Endothelial cell of umbilical vein (primary cell): ENCODE measurements around the gene CEP250. TPM values are rescaled to one million over a fixed set of nuclear protein-coding genes. Genes with fewer than 3 reads are reported as not detected.

Experiments
- BruUV-seq: library from RNA; stranded (reverse); fragments of 400-500 nt; replicated peaks from 2 replicates; lab custom pipeline; 2021; lab: Mats Ljungman, UMichigan
- CTCF ChIA-PET: fragments of 300-600, 350-600 bp; sonication (Branson Sonifier 250); formaldehyde crosslinking; loops from one replicate; lab custom pipeline; 2021; ENCODE audit warnings: antibody characterized with exemption, inconsistent platforms; lab: Charles Lee
- POLR2A ChIA-PET: fragments of 300-600, 350-600 bp; sonication (Branson Sonifier 250); formaldehyde crosslinking; loops from one replicate; lab custom pipeline; 2021; ENCODE audit warnings: antibody characterized with exemption, inconsistent platforms; lab: Charles Lee
- DNase-seq: peaks from one replicate; pipeline ENCODE4 v3.0.0-alpha.2; 2011; ENCODE audit warnings: low read depth, low spot score
- FAIRE-seq: peaks from 2 replicates; lab custom pipeline; 2011; peaks lifted over from hg19 to GRCh38; lab: Jason Lieb, UNC
- H2AFZ ChIP-seq: 2 replicates; pipeline ENCODE4 v1.6.0; 2012; ENCODE audit warnings: low read depth, low read length, control low read depth, inconsistent platforms
- H3K27ac ChIP-seq: 2 replicates; pipeline ENCODE4 v1.5.1; 2011; ENCODE audit warnings: low read depth, mild to moderate bottlenecking, control low read depth, low read length, moderate library complexity; ENCODE audit not compliant: insufficient read depth
- H3K27me3 ChIP-seq, 2 experiments: 2 replicates each; pipeline versions ENCODE4 v1.6.0 to v1.6.1; 2011; ENCODE audit warnings: low read length in 2 of 2, mixed read lengths in 1 of 2; ENCODE audit not compliant: control insufficient read depth in 2 of 2, insufficient read depth in 2 of 2
- H3K36me3 ChIP-seq, 2 experiments: 2 replicates in 1 of 2; 3 replicates in 1 of 2; pipeline ENCODE4 v1.5.1; 2011; ENCODE audit warnings: low read length in 2 of 2, mild to moderate bottlenecking in 1 of 2, moderate library complexity in 1 of 2; ENCODE audit not compliant: control insufficient read depth in 2 of 2, insufficient read depth in 2 of 2; ENCODE audit errors: extremely low read depth in 1 of 2
- H3K4me1 ChIP-seq: 3 replicates; pipeline ENCODE4 v1.5.1; 2011; ENCODE audit warnings: mild to moderate bottlenecking, low read length; ENCODE audit not compliant: control insufficient read depth, insufficient read depth; ENCODE audit errors: extremely low read depth
- H3K4me2 ChIP-seq: 2 replicates; pipeline ENCODE4 v1.6.1; 2011; ENCODE audit warnings: low read length, control low read depth, mixed read lengths; ENCODE audit not compliant: insufficient read depth
- H3K4me3 ChIP-seq, 3 experiments: fragments of 200-600 bp in 1 of 3; sonication (generic), shearing (Covaris generic) in 1 of 3; replicated peaks in 1 of 3; 2 replicates each; pipeline ENCODE4 v1.5.1; 2011 to 2016; ENCODE audit warnings: control low read depth in 3 of 3, low read length in 3 of 3, mild to moderate bottlenecking in 2 of 3, inconsistent platforms in 1 of 3, low read depth in 1 of 3, moderate library complexity in 1 of 3; ENCODE audit not compliant: insufficient read depth in 1 of 3
- H3K79me2 ChIP-seq: 2 replicates; pipeline ENCODE4 v1.6.0; 2012; ENCODE audit warnings: low read length, inconsistent platforms; ENCODE audit not compliant: control insufficient read depth, insufficient read depth
- H3K9ac ChIP-seq: replicated peaks from 2 replicates; pipeline ENCODE3; 2011; ENCODE audit warnings: low read length, control low read depth; ENCODE audit not compliant: insufficient read depth; ENCODE audit errors: extremely low read depth
- H3K9me1 ChIP-seq: replicated peaks from 3 replicates; pipeline ENCODE4 v1.6.0; 2011; ENCODE audit warnings: mild to moderate bottlenecking, low read length; ENCODE audit not compliant: control insufficient read depth, insufficient read depth; ENCODE audit errors: extremely low read depth
- H3K9me3 ChIP-seq: replicated peaks from 2 replicates; pipeline ENCODE4 v1.5.1; 2012; ENCODE audit warnings: low read length, inconsistent platforms; ENCODE audit not compliant: control insufficient read depth, insufficient read depth
- H4K20me1 ChIP-seq: replicated peaks from 2 replicates; pipeline ENCODE3; 2011; ENCODE audit warnings: mild to moderate bottlenecking, low read length; ENCODE audit not compliant: control insufficient read depth, insufficient read depth; ENCODE audit errors: extremely low read depth
- CTCF ChIP-seq, 2 donors: IDR thresholded peaks; 1 replicate in 1 of 2; 2 replicates in 1 of 2; pipeline ENCODE4 v1.5.1; 2011; ENCODE audit warnings: low read length in 2 of 2, mild to moderate bottlenecking in 2 of 2, moderate library complexity in 2 of 2, control low read depth in 1 of 2, inconsistent platforms in 1 of 2, low read depth in 1 of 2; ENCODE audit not compliant: insufficient read depth in 1 of 2; ENCODE audit errors: extremely low read depth in 1 of 2
- EZH2 ChIP-seq: IDR thresholded peaks from 2 replicates; pipeline ENCODE4 v1.6.1; 2012; ENCODE audit warnings: borderline replicate concordance, low read depth, mild to moderate bottlenecking, moderate library complexity, low read length, inconsistent platforms; ENCODE audit not compliant: severe bottlenecking
- FOS ChIP-seq: IDR thresholded peaks from 2 replicates; pipeline ENCODE4 v1.6.1; 2011; ENCODE audit warnings: mild to moderate bottlenecking, low read length, moderate library complexity, borderline replicate concordance; ENCODE audit not compliant: insufficient read depth
- GATA2 ChIP-seq: IDR thresholded peaks from 2 replicates; pipeline ENCODE4 v1.7.0; 2011; ENCODE audit warnings: low read depth, mild to moderate bottlenecking, moderate library complexity, mixed read lengths, low read length; ENCODE audit not compliant: insufficient read length, insufficient read depth
- JUN ChIP-seq: IDR thresholded peaks from 2 replicates; pipeline ENCODE4 v1.6.1; 2011; ENCODE audit warnings: borderline replicate concordance, low read depth; ENCODE audit not compliant: insufficient read length, insufficient read depth
- MAX ChIP-seq: IDR thresholded peaks from 2 replicates; pipeline ENCODE4 v1.6.1; 2011; ENCODE audit not compliant: insufficient read depth, insufficient read length
- MYC ChIP-seq: IDR thresholded peaks from one replicate; pipeline ENCODE4 v1.6.1; 2011; ENCODE audit warnings: mild to moderate bottlenecking, low read depth, low read length
- POLR2A ChIP-seq: IDR thresholded peaks from 2 replicates; pipeline ENCODE4 v1.6.1; 2012; ENCODE audit warnings: low read depth, mild to moderate bottlenecking, control low read depth, low read length
- POLR2AphosphoS5 ChIP-seq: IDR thresholded peaks from 2 replicates; pipeline ENCODE4 v1.6.1; 2012; ENCODE audit warnings: low read depth, mild to moderate bottlenecking, control low read depth, low read length, moderate library complexity; ENCODE audit not compliant: insufficient read depth
- dilution Hi-C: fragments of 300-500 bp; cut with MboI; formaldehyde crosslinking; loops from one replicate; pipeline ENCODE4 v1.15.0; 2019; ENCODE audit warnings: low sequenced_read_pairs; ENCODE audit not compliant: extremely low pct_ligation_motif_present
- intact Hi-C: fragments of 100-400 bp; cut with micrococcal nuclease; formaldehyde crosslinking; loops from one replicate; pipeline ENCODE4 v1.10.0; 2022
- polyA plus RNA-seq, 4 experiments: library from polyadenylated mRNA; depleted of rRNA in 3 of 4; stranded (reverse) in 3 of 4; unstranded in 1 of 4; fragments of >200 nt; gene quantifications; 2 replicates each; pipeline versions ENCODE4 v1.2.1 to v1.2.3, GENCODE V29; 2011 to 2012; ENCODE audit warnings: missing spikeins in 1 of 4
- total RNA-seq: library from RNA; stranded (reverse); gene quantifications from 2 replicates; pipeline ENCODE4 v1.2.3, GENCODE V29; 2021

The CEP250 gene
- total and polyA plus RNA-seq, 2 donors (not counting 3 experiments of a cell fraction or from before 2014, with no cell fraction given): 5.3 to 58.9 TPM

GRCh38 chr20:35523298-35523888 lies 68.0 kb downstream of the CEP250 start:
- no peaks in the 10 kb centered on the region for H3K27me3 ChIP-seq
- TF ChIP-seq MYC (no peak), POLR2AphosphoS5 (no peak), CTCF (IDR thresholded peaks at IDR 0.05; ENCODE audit: extremely low read depth in 1 of 2, insufficient read depth in 1 of 2, low read depth in 1 of 2, low read length in 2 of 2) (peak; percentile 44 to 57), EZH2 (no peak)
- CTCF ChIA-PET: no interaction called here

GRCh38 chr20:35525639-35526038 lies 70.2 kb downstream of the CEP250 start:
- no peaks in the 10 kb centered on the region for H3K79me2 ChIP-seq
- H3K9me1 ChIP-seq: no peaks in the 10 kb centered on the region
- H3K27me3 ChIP-seq: no peaks in the 10 kb centered on the region
- no peak overlapping the region for H3K9ac ChIP-seq
- H3K4me1 ChIP-seq: no peaks in the 10 kb centered on the region
- no peak overlapping the region for H3K4me3 ChIP-seq
- intact Hi-C loops: no loop called here
- H3K36me3 ChIP-seq: no peaks in the 10 kb centered on the region
- dilution Hi-C loops: no loop called here
- no peak for TF ChIP-seq EZH2
- no peak for TF ChIP-seq POLR2A
- TF ChIP-seq POLR2AphosphoS5: no peak
- TF ChIP-seq CTCF (IDR thresholded peaks at IDR 0.05; ENCODE audit: extremely low read depth in 1 of 2, insufficient read depth in 1 of 2, low read depth in 1 of 2, low read length in 2 of 2): no peak
- TF ChIP-seq GATA2: no peak
- TF ChIP-seq JUN: no peak
- no peak for TF ChIP-seq FOS
- no peak for TF ChIP-seq MYC
- TF ChIP-seq MAX: no peak
- ChIA-PET CTCF (no interaction called here), POLR2A (no interaction called here)
- no peak overlapping the region for H3K27ac ChIP-seq
- BruUV-seq: no TSS peak
- H3K9me3 ChIP-seq: no peaks in the 10 kb centered on the region
- no peak for FAIRE-seq
- no peak overlapping the region for H3K4me2 ChIP-seq
- no peak for DNase-seq
- no peaks in the 10 kb centered on the region for H4K20me1 ChIP-seq
- no peak overlapping the region for H2AFZ ChIP-seq

More at GRCh38 chr20:35523298-35523888, 68.0 kb downstream of the CEP250 start:
- H3K27ac ChIP-seq: no peak overlapping the region
- BruUV-seq: no TSS peak
- H3K4me2 ChIP-seq: no peak overlapping the region
- no peaks in the 10 kb centered on the region for H3K36me3 ChIP-seq
- no peak for DNase-seq
- H3K4me3 ChIP-seq: no peak overlapping the region
- dilution Hi-C loops (no loop called here), intact Hi-C loops (no loop called here)
- H3K9me3 ChIP-seq: no peaks in the 10 kb centered on the region
- no peak overlapping the region for H2AFZ ChIP-seq
- H3K79me2 ChIP-seq: no peaks in the 10 kb centered on the region
- H4K20me1 ChIP-seq: no peaks in the 10 kb centered on the region
- peak; percentile 28 for FAIRE-seq
- no peaks in the 10 kb centered on the region for H3K4me1 ChIP-seq
- POLR2A ChIA-PET: no interaction called here
- H3K9me1 ChIP-seq: no peaks in the 10 kb centered on the region
- no peak overlapping the region for H3K9ac ChIP-seq
